K562 (cell line): ENCODE results near the gene HEBP1. TPM values are rescaled to one million over a fixed set of nuclear protein-coding genes. Genes with fewer than 3 reads are reported as not detected.

Experiments
- AFF4 ChIP-seq: sonication (generic); formaldehyde crosslinking; IDR thresholded peaks from 2 replicates; pipeline ENCODE4 v1.8.0; 2023; ENCODE audit warnings: mild to moderate bottlenecking, missing genetic modification reagents
- ARID1B ChIP-seq: fragments of 450-650 bp; IDR thresholded peaks from 2 replicates; pipeline ENCODE4 v1.6.1; 2016; ENCODE audit warnings: antibody characterized with exemption, mild to moderate bottlenecking, inconsistent platforms
- BACH1 ChIP-seq: fragments of 200-800 bp; sonication (Bioruptor generic); IDR thresholded peaks from 2 replicates; pipeline ENCODE4 v1.6.1; 2016; ENCODE audit warnings: missing genetic modification characterization, missing compliant biosample characterization
- CAMTA2 ChIP-seq: fragments of 250-450 bp; sonication (Bioruptor Pico); conservative IDR thresholded peaks from 2 replicates; pipeline ENCODE4 v1.5.1; 2022
- CBFA2T3 ChIP-seq: fragments of 450-650 bp; IDR thresholded peaks from 2 replicates; pipeline ENCODE4 v1.6.1; 2017
- CBX3 ChIP-seq, 2 experiments: IDR thresholded peaks; 1 replicate in 1 of 2; 2 replicates in 1 of 2; pipeline ENCODE4 v1.6.1; 2012; ENCODE audit warnings: inconsistent platforms in 2 of 2, low read length in 2 of 2, borderline replicate concordance in 1 of 2, control low read depth in 1 of 2
- ERF ChIP-seq: fragments of 450-650 bp; formaldehyde crosslinking; IDR thresholded peaks from 2 replicates; pipeline ENCODE4 v1.4.0; 2020; ENCODE audit warnings: mild to moderate bottlenecking, mixed read lengths
- GABPA ChIP-seq: fragments of 200-800 bp; sonication (Bioruptor generic); conservative IDR thresholded peaks from 2 replicates; pipeline ENCODE4 v1.6.1; 2016; ENCODE audit warnings: low read depth, missing genetic modification characterization, missing compliant biosample characterization
- GABPB2 ChIP-seq: fragments of 250-450 bp; sonication (Bioruptor Pico); conservative IDR thresholded peaks from 2 replicates; pipeline ENCODE4 v1.5.1; 2021; ENCODE audit warnings: mild to moderate bottlenecking
- HEY1 ChIP-seq: fragments of 250-450 bp; sonication (Bioruptor Pico); IDR thresholded peaks from 2 replicates; pipeline ENCODE4 v1.5.0; 2020; ENCODE audit warnings: mild to moderate bottlenecking, moderate library complexity, borderline replicate concordance
- HMGXB4 ChIP-seq: sonication (generic); formaldehyde crosslinking; IDR thresholded peaks from 2 replicates; pipeline ENCODE4 v1.8.1; 2023; ENCODE audit warnings: mild to moderate bottlenecking, missing genetic modification reagents
- IFI16 ChIP-seq: fragments of 250-450 bp; sonication (Bioruptor Pico); IDR thresholded peaks from 2 replicates; pipeline ENCODE4 v2.1.2; 2022; ENCODE audit warnings: mild to moderate bottlenecking, inconsistent platforms
- LCOR ChIP-seq: sonication (generic); formaldehyde crosslinking; IDR thresholded peaks from 2 replicates; pipeline ENCODE4 v1.8.0; 2022; ENCODE audit warnings: mild to moderate bottlenecking, missing genetic modification reagents
- PRPF4 ChIP-seq: fragments of 200-400 bp; formaldehyde crosslinking; IDR thresholded peaks from one replicate; pipeline ENCODE4 v1.6.1; 2017; ENCODE audit warnings: low read length, low read depth, mild to moderate bottlenecking; ENCODE audit not compliant: insufficient read depth, poor library complexity, severe bottlenecking
- RFX7 ChIP-seq: fragments of 250-450 bp; sonication (Bioruptor Pico); IDR thresholded peaks from 2 replicates; pipeline ENCODE4 v1.5.1; 2021; ENCODE audit warnings: mild to moderate bottlenecking
- SRSF3 ChIP-seq: fragments of 200-400 bp; formaldehyde crosslinking; IDR thresholded peaks from 2 replicates; pipeline ENCODE4 v1.6.1; 2016; ENCODE audit warnings: mild to moderate bottlenecking, low read length, moderate library complexity; ENCODE audit not compliant: insufficient read depth
- ZBTB1 ChIP-seq: sonication (generic); formaldehyde crosslinking; IDR thresholded peaks from 2 replicates; pipeline ENCODE4 v1.8.1; 2023; ENCODE audit warnings: missing genetic modification reagents, low read depth, mild to moderate bottlenecking, borderline replicate concordance
- ZBTB12 ChIP-seq: fragments of 250-450 bp; sonication (Bioruptor Pico); IDR thresholded peaks from 2 replicates; pipeline ENCODE4 v1.4.0; 2020
- ZNF133 ChIP-seq: fragments of 250-450 bp; sonication (Bioruptor Pico); IDR thresholded peaks from 2 replicates; pipeline ENCODE4 v1.4.0; 2020; ENCODE audit warnings: mild to moderate bottlenecking
- ZSCAN32 ChIP-seq: fragments of 450-650 bp; formaldehyde crosslinking; IDR thresholded peaks from 2 replicates; pipeline ENCODE4 v1.4.0; 2020; ENCODE audit warnings: mild to moderate bottlenecking, moderate library complexity
- polyA plus RNA-seq, 8 experiments: library from polyadenylated mRNA; depleted of rRNA in 4 of 8; stranded (reverse) in 5 of 8; unstranded in 3 of 8; fragments of >200 nt; fragmentation: Nextera tagmentation in 2 of 8; fragmentation: Illumina TruSeq in 1 of 8; extraction: Ambion mirVana in 2 of 8; extraction: Trizol in 1 of 8; gene quantifications; 2 replicates each; pipeline versions ENCODE4 v1.2.1 to v1.2.3, GENCODE V29; 2011 to 2014; ENCODE audit warnings: inconsistent platforms in 1 of 8, missing spikeins in 1 of 8
- total RNA-seq, 7 experiments: library from RNA; depleted of rRNA in 6 of 7; stranded (reverse); fragments of >200 nt in 6 of 7; fragmentation: Illumina TruSeq in 2 of 7; extraction: Trizol in 2 of 7; gene quantifications; 2 replicates each; pipeline versions ENCODE4 v1.2.1 to v1.2.3, GENCODE V29; 2011 to 2021; ENCODE audit warnings: low replicate concordance in 1 of 7

Gene HEBP1
- total and polyA plus RNA-seq, 9 of the 15 experiments (the other 6 are each of a cell fraction or from before 2014, with no cell fraction given) = 1.1 to 10.1 (median 2.4) TPM

GRCh38 chr12:12927211-12928079 is 72.6 kb downstream of the HEBP1 start (continued):
- peak; percentile 44 for TF ChIP-seq ARID1B
- no peak for TF ChIP-seq LCOR
- no peak for TF ChIP-seq RFX7 (CRISPR knock-in tag)
- TF ChIP-seq ZSCAN32 (CRISPR knock-in tag) = no peak
- no peak for TF ChIP-seq GABPB2
- TF ChIP-seq AFF4 (CRISPR knock-in tag) = 0 out of 2 replicates have a peak, but pooled peaks have one; percentile 36
- no peak for TF ChIP-seq IFI16
- TF ChIP-seq ERF (CRISPR knock-in tag) = no peak
- TF ChIP-seq HMGXB4 (CRISPR knock-in tag) = no peak
- TF ChIP-seq SRSF3 = no peak
- no peak for TF ChIP-seq BACH1 (tag)
- TF ChIP-seq PRPF4 = no peak
- TF ChIP-seq ZNF133 (CRISPR knock-in tag) = no peak
- peak; percentile 75 for TF ChIP-seq CBFA2T3
- no peak for TF ChIP-seq CAMTA2 (CRISPR knock-in tag)
- TF ChIP-seq CBX3 (IDR thresholded peaks at IDR 0.05; ENCODE audit: borderline replicate concordance in 1 of 2, low read length in 2 of 2) = no peak; a peak in 1 of 3 replicates
- TF ChIP-seq HEY1 (CRISPR knock-in tag) = no peak
- no peak for TF ChIP-seq GABPA (tag)
- no peak for TF ChIP-seq ZBTB1 (CRISPR knock-in tag)
- TF ChIP-seq ZBTB12 (CRISPR knock-in tag) = no peak
